OCI-LY7 (cell line): ENCODE measurements around the gene VWA7.
"Not testable (repeated sequence)": the region's sequence is repeated elsewhere in the genome, so short reads cannot be mapped to it uniquely, and the experiment has no call there.

Experiments
- EZH2phosphoT487 ChIP-seq: fragments of 200-600 bp; sonication (generic); IDR thresholded peaks from 2 replicates; pipeline ENCODE4 v1.6.1; 2018; ENCODE audit warnings: low read depth, borderline replicate concordance, mild to moderate bottlenecking, mixed run types, antibody characterized with exemption, low read length, moderate library complexity, mixed read lengths
- TF ChIP-seq, protein P1 (sequence below): fragments of 200-600 bp; sonication (generic); conservative IDR thresholded peaks from 2 replicates; pipeline ENCODE4 v1.5.1; 2014; ENCODE audit warnings: mild to moderate bottlenecking, antibody characterized with exemption, low read length, moderate library complexity, mixed read lengths

DNA sequence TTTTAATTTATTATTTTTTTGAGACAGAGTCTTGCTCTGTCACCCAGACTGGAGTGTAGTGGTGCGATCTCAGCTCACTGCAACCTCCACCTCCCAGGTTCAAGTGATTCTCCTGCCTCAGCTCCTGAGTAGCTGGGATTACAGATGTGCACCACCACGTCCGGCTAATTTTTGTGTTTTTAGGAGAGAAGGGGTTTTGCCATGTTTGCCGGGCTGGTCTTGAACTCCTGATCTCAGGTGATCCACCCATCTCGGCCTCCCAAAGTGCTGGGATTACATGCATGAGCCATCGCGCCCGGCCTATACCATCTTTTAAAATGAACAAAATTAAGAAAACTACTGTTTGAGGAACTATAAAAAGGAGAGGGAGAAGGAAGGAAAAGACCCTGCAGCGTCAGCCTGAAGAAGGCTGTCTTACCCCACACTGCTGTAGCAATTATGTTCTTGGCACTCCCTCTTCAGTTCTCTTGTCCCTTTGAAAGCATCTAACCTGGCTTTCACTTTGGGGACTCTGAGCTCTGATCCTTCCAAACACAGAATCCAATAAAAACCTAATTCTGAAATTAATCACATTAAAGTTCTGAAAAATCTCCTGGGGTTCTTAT is 46.6 kb upstream of the VWA7 start:
- TF ChIP-seq, protein P1, sequence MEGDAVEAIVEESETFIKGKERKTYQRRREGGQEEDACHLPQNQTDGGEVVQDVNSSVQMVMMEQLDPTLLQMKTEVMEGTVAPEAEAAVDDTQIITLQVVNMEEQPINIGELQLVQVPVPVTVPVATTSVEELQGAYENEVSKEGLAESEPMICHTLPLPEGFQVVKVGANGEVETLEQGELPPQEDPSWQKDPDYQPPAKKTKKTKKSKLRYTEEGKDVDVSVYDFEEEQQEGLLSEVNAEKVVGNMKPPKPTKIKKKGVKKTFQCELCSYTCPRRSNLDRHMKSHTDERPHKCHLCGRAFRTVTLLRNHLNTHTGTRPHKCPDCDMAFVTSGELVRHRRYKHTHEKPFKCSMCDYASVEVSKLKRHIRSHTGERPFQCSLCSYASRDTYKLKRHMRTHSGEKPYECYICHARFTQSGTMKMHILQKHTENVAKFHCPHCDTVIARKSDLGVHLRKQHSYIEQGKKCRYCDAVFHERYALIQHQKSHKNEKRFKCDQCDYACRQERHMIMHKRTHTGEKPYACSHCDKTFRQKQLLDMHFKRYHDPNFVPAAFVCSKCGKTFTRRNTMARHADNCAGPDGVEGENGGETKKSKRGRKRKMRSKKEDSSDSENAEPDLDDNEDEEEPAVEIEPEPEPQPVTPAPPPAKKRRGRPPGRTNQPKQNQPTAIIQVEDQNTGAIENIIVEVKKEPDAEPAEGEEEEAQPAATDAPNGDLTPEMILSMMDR, result not testable (repeated sequence)
- TF ChIP-seq EZH2phosphoT487, result not testable (repeated sequence)
